ENCODE data around the gene FGD4.

DNA sequence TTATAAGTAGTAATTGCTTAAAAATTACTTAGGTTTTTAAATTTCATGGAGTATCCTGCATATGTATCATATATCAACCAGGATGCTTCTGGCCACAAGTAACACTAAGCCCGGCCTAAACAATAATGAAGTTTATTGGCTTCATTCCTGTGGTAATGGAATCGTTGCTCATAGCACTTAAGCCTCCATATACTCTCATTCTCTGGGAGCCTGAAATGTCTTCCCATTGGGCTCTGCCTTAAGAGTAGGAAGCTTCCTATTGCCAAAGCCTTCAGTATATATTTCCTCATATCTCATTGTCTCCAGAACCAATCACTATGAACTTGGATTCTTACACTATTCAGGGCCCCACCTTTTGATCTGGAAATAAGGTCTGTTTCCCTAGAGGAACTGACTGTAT is 195.9 kb downstream of the FGD4 start:
- no peak for TF ChIP-seq POLR2A (IDR thresholded peaks at IDR 0.05)
- TF ChIP-seq, protein P1, sequence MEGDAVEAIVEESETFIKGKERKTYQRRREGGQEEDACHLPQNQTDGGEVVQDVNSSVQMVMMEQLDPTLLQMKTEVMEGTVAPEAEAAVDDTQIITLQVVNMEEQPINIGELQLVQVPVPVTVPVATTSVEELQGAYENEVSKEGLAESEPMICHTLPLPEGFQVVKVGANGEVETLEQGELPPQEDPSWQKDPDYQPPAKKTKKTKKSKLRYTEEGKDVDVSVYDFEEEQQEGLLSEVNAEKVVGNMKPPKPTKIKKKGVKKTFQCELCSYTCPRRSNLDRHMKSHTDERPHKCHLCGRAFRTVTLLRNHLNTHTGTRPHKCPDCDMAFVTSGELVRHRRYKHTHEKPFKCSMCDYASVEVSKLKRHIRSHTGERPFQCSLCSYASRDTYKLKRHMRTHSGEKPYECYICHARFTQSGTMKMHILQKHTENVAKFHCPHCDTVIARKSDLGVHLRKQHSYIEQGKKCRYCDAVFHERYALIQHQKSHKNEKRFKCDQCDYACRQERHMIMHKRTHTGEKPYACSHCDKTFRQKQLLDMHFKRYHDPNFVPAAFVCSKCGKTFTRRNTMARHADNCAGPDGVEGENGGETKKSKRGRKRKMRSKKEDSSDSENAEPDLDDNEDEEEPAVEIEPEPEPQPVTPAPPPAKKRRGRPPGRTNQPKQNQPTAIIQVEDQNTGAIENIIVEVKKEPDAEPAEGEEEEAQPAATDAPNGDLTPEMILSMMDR (IDR thresholded peaks at IDR 0.05), result no peak
